Heart left ventricle (tissue), 16 donors: ENCODE measurements around the gene COG2. TPM values are rescaled to one million over a fixed set of nuclear protein-coding genes. Genes with fewer than 3 reads are reported as not detected.
"Not testable (repeated sequence)": the region's sequence is repeated elsewhere in the genome, so short reads cannot be mapped to it uniquely, and the experiment has no call there.

Source experiments
- ATAC-seq, 4 donors: fragments of 200-7000 bp; cut with Tn5 transposase; one replicate each; pipeline ENCODE4 v1.9.1; 2020 to 2022; ENCODE audit warnings: moderate library complexity in 4 of 4, mild to moderate bottlenecking in 3 of 4, moderate number of reproducible peaks in 1 of 4
- DNase-seq, 5 donors: peaks; one replicate each; pipeline ENCODE4 v3.0.0-alpha.2; 2020
- H3K27ac ChIP-seq, 12 donors: fragments of 200-600 bp; sonication (generic) in 4 of 12; one replicate each; pipeline versions ENCODE4 v1.5.0 to v1.8.0; 2016 to 2022; ENCODE audit warnings: mild to moderate bottlenecking in 2 of 12
- H3K27me3 ChIP-seq, 9 donors: fragments of 200-600 bp; sonication (generic) in 2 of 9; one replicate each; pipeline versions ENCODE4 v1.5.1 to v1.8.0; 2016 to 2022; ENCODE audit warnings: mild to moderate bottlenecking in 3 of 9
- H3K36me3 ChIP-seq, 9 donors: fragments of 200-600 bp; sonication (generic) in 2 of 9; one replicate each; pipeline versions ENCODE4 v1.5.0 to v1.8.0; 2018 to 2022; ENCODE audit warnings: mild to moderate bottlenecking in 2 of 9
- H3K4me1 ChIP-seq, 12 donors: fragments of 200-600 bp; sonication (generic) in 4 of 12; one replicate each; pipeline versions ENCODE4 v1.5.0 to v1.8.0; 2016 to 2022; ENCODE audit warnings: mild to moderate bottlenecking in 3 of 12
- H3K4me3 ChIP-seq, 12 donors: fragments of 200-600 bp; sonication (generic) in 4 of 12; one replicate each; pipeline versions ENCODE4 v1.5.0 to v1.8.0; 2017 to 2022; ENCODE audit warnings: mild to moderate bottlenecking in 9 of 12, moderate library complexity in 4 of 12
- H3K9me3 ChIP-seq, 12 donors: fragments of 200-600 bp; sonication (generic) in 4 of 12; one replicate each; pipeline versions ENCODE4 v1.5.0 to v1.8.0; 2016 to 2022; ENCODE audit warnings: mild to moderate bottlenecking in 1 of 12
- POLR2A ChIP-seq, 2 donors: fragments of 450-650 bp; IDR thresholded peaks; one replicate each; pipeline ENCODE4 v1.6.1; 2017; ENCODE audit warnings: antibody characterized with exemption in 2 of 2, mild to moderate bottlenecking in 2 of 2, moderate library complexity in 2 of 2
- WGBS, 4 donors: extraction: QIAGEN DNeasy Blood & Tissue Kit in 2 of 4; methylation state at CpG; one replicate each; pipeline versions ENCODE4 v1.1.5 to v1.1.7; 2013 to 2018; 5-methylcytosine and 5-hydroxymethylcytosine counted together
- intact Hi-C, 10 donors: fragments of 100-400 bp; cut with DNase I; formaldehyde crosslinking; loops; one replicate each; pipeline versions ENCODE4 v1.11.1 to v1.14.2; 2022
- polyA plus RNA-seq, 2 donors: library from polyadenylated mRNA; stranded (reverse); fragments of 200-250 nt; gene quantifications; one replicate each; pipeline ENCODE4 v1.2.3, GENCODE V29; 2013
- total RNA-seq, 9 donors: library from RNA; depleted of rRNA in 2 of 9; stranded (reverse); fragments of >200 nt in 2 of 9; fragmentation: NEBNext Ultra II Directional in 3 of 9; extraction: Animal tissue kit (Norgen Biotek cat#: 25700) in 3 of 9; gene quantifications; one replicate each; pipeline versions ENCODE4 v1.1.0 to v1.2.4, GENCODE V29; 2016 to 2023
- TF ChIP-seq, protein P1 (sequence below), 12 donors: fragments of 200-600 bp; sonication (generic) in 4 of 12; IDR thresholded peaks; one replicate each; pipeline versions ENCODE4 v1.5.0 to v1.8.0; 2018 to 2022; ENCODE audit warnings: antibody characterized with exemption in 12 of 12, mild to moderate bottlenecking in 5 of 12
- donor health status: ischemic (EF 13 %, LVEDD 7.1; RV severe dilation, severe dysfunction).
- donor health status: healthy with polysubstance abuse.
- donor health status: DM: no; HTN: yes; CAD: no.
- donor health status: DM: no; HTN: no; CAD: no.
- donor health status: ischemic (EF 25% LVEDD 6.9; RV normal size, moderate dysfunction).
- donor health status: ischemic (EF 25% LVEDD 5.7; RV mildly dilated, moderate dysfunction).
- donor health status: healthy.
- donor health status: DM: yes; HTN: yes; CAD: no.
- donor health status: ischemic (EF 35%, LVEDD 5.7; RV mildly dilated, moderate dysfunction).
- donor health status: nonischemic (EF 11% LVEDD 7.7; RV severe dilation, severe dysfunction).
- donor health status: DM: yes; HTN: yes; CAD: no.
- donor health status: PGD.
- donor health status: ischemic (EF 29% LVEDD 5.4; RV normal size, mild dysfunction).
- donor health status: nonischemic (EF 23%, LVEDD 6.1; RV moderate dilation, normal function).

Gene COG2
- total and polyA plus RNA-seq, 11 donors, result 9.2 to 31.4 (median 25.1) TPM

DNA sequence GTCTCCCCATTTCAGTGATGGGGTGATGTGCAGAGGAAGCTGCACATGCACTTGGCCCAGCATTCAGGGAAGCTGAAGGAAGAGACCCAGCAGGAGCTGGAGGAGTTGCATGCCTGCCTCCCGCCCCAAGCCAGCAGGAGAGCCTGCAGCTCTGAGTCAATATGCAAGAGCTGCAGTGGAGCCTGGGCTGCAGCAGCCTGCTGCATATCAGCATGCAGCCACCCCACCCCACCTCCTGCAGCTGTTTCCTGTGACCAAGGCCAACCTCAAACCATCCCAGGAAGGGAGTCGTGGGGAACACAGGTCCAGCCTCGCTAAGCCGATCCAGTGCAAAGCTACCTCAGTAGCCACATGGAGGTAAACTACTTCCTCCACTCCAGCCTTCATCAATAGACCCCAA lies 52.7 kb downstream of the COG2 start:
- WGBS, 4 donors, result 33 to 52% (median 48%) methylated on average over 3 to 4 of the region's 4 CpGs
- DNase-seq, result no peak
- Histone ChIP-seq H3K36me3 (peaks cover 1 to 47% (median 42%) of the 10 kb centered on the region in 9 donors), H3K4me3 (no peak overlapping the region), H3K4me1 (peaks cover 0 to 15% (median 0%) of the 10 kb centered on the region in 12 donors), H3K9me3 (no peaks in the 10 kb centered on the region), H3K27ac (no peak overlapping the region), H3K27me3 (no peaks in the 10 kb centered on the region)
- intact Hi-C loops, result no loop called here
- peak in 1 of 4 donors; percentile 12 for ATAC-seq
- TF ChIP-seq, protein P1, sequence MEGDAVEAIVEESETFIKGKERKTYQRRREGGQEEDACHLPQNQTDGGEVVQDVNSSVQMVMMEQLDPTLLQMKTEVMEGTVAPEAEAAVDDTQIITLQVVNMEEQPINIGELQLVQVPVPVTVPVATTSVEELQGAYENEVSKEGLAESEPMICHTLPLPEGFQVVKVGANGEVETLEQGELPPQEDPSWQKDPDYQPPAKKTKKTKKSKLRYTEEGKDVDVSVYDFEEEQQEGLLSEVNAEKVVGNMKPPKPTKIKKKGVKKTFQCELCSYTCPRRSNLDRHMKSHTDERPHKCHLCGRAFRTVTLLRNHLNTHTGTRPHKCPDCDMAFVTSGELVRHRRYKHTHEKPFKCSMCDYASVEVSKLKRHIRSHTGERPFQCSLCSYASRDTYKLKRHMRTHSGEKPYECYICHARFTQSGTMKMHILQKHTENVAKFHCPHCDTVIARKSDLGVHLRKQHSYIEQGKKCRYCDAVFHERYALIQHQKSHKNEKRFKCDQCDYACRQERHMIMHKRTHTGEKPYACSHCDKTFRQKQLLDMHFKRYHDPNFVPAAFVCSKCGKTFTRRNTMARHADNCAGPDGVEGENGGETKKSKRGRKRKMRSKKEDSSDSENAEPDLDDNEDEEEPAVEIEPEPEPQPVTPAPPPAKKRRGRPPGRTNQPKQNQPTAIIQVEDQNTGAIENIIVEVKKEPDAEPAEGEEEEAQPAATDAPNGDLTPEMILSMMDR (IDR thresholded peaks at IDR 0.05), result no peak
- no peak for TF ChIP-seq POLR2A (IDR thresholded peaks at IDR 0.05)

- Histone ChIP-seq H3K4me1 (peaks cover 0 to 15% (median 0%) of the 10 kb centered on the region in 12 donors), H3K9me3 (no peaks in the 10 kb centered on the region), H3K27ac (no peak overlapping the region), H3K27me3 (no peaks in the 10 kb centered on the region), H3K4me3 (no peak overlapping the region), H3K36me3 (peaks cover 0 to 35% (median 30%) of the 10 kb centered on the region in 9 donors)
- DNase-seq (no peak), ATAC-seq (peak in 1 of 4 donors; percentile 8)
- intact Hi-C loops, result no loop called here
- WGBS, 4 donors, result 75 to 84% (median 80%) methylated on average over 8 of the region's 8 CpGs
- TF ChIP-seq POLR2A (IDR thresholded peaks at IDR 0.05), result no peak
- TF ChIP-seq, protein P1 (IDR thresholded peaks at IDR 0.05), result no peak
Measured at GRCh38 chr1:230696218-230696617, 53.9 kb downstream of the COG2 start.

GRCh38 chr1:230696722-230697437 lies 54.6 kb downstream of the COG2 start:
- peaks cover 0 to 32% (median 23%) of the 10 kb centered on the region in 9 donors for H3K36me3 ChIP-seq
- no peaks in the 10 kb centered on the region for H3K27me3 ChIP-seq
- no peaks in the 10 kb centered on the region for H3K9me3 ChIP-seq
- intact Hi-C loops, result no loop called here
- TF ChIP-seq, protein P1 (IDR thresholded peaks at IDR 0.05), result no peak
- no peak for TF ChIP-seq POLR2A (IDR thresholded peaks at IDR 0.05)
- no peak overlapping the region for H3K4me3 ChIP-seq
- peaks cover 0 to 15% (median 0%) of the 10 kb centered on the region in 12 donors for H3K4me1 ChIP-seq
- peak in 2 of 4 donors; percentile 31 to 43 for ATAC-seq
- WGBS, 4 donors, result 79 to 85% (median 82%) methylated on average over 7 of the region's 7 CpGs
- no peak overlapping the region for H3K27ac ChIP-seq
- no peak for DNase-seq

DNA sequence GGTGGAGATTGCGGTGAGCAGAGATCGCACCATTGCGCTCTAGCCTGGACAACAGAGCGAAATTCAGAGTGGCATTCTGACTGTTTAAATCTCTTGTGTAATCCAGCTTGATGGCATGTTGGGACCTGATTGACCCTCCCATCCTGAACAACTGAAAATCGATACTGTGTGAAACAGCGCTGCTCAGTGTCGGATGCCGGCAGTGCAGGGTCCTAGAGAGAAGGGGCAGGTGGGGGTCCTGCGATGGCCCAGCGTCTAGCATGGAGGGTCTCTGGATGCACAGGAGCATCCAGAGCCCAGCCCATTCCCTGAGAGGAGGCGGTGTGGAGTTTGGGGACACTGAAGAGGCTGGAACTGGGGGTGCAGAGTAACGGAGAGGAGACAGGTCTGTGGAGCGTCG lies 55.8 kb downstream of the COG2 start:
- Histone ChIP-seq H3K27ac (no peak overlapping the region), H3K27me3 (no peaks in the 10 kb centered on the region), H3K9me3 (no peaks in the 10 kb centered on the region), H3K4me3 (no peak overlapping the region), H3K4me1 (peaks cover 0 to 15% (median 0%) of the 10 kb centered on the region in 12 donors), H3K36me3 (peaks cover 0 to 32% (median 17%) of the 10 kb centered on the region in 9 donors)
- WGBS, 4 donors, result 92 to 93% (median 93%) methylated on average over 14 of the region's 14 CpGs
- no peak for ATAC-seq
- TF ChIP-seq, protein P1 (IDR thresholded peaks at IDR 0.05), result no peak
- TF ChIP-seq POLR2A (IDR thresholded peaks at IDR 0.05), result no peak
- intact Hi-C loops, result no loop called here
- no peak for DNase-seq

DNA sequence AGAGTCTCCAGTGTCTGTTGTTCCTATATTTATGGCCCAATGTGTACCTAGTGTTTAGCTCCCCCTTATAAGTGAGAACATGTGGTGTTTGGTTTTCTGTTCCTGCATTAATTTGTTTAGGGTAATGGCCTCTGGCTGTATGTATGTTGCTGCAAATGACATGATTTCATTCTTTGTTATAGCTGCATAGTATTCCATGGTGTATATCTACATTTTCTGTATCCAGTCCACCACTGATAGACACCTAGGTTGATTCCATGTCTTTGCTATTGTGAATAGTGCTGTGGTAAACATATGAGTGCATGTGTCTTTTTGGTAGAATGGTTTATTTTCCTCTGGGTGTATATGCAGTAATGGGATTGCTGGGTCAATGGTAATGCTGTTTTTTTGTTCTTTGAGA lies 56.7 kb downstream of the COG2 start:
- ATAC-seq, H3K27ac ChIP-seq, H3K27me3 ChIP-seq, H3K9me3 ChIP-seq, intact Hi-C loops, DNase-seq, H3K4me3 ChIP-seq: not testable (repeated sequence)
- H3K36me3 ChIP-seq, result peaks cover 0 to 26% (median 17%) of the 10 kb centered on the region in 9 donors
- peaks cover 0 to 15% (median 0%) of the 10 kb centered on the region in 12 donors for H3K4me1 ChIP-seq
